LNCAP (cell line): ENCODE data around the gene SLC35D2.

ENCODE experiments used
- TF ChIP-seq, protein P1 (sequence below): fragments of 450-650 bp; IDR thresholded peaks from 2 replicates; pipeline ENCODE4 v1.5.1; 2017; ENCODE audit warnings: mild to moderate bottlenecking

The SLC35D2 gene

DNA sequence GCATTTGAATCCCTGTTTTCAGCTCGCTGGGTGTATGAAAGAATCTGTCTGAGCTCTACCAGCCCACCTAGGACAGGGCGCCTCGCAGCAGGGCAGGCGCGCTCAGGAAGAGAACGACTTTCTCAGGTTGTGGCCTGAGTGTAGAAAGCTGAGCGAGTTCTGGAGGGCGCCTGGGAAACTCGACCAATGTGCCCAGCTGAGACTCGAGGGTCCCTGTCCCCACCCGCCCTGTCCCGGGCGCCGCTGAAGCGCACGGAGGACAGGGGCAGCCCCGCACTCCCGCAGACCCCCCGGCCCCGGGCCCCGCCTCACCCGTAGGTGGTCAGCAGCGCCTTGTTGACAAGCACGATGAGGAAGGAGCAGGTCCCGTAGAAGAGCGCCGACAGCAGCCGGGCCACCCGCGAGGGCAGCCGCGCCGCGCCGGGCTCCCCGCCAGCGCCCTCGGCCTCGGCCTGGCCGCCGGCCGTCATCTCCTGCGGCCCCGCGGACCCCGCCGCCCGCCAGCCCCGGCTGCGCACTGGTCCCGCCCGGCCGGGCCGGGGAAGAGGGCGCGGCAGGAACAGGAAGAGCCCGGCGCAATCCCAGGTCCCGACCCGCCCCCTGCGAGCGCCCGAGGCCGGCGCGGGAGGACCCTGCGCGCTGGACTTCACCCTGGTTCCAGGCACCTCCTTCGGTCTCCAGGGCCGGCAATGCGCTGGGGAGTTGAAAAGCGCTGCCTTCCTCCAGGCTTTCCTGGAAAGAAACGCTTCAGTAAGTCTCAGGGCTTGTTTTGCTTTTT, at the start of gene SLC35D2:
Gene SLC35D2, minus strand, starts transcription at position 547 of the 778 bp plus-strand sequence. Its CDS starts 77 bp downstream, at position 470.
- TF ChIP-seq, protein P1, sequence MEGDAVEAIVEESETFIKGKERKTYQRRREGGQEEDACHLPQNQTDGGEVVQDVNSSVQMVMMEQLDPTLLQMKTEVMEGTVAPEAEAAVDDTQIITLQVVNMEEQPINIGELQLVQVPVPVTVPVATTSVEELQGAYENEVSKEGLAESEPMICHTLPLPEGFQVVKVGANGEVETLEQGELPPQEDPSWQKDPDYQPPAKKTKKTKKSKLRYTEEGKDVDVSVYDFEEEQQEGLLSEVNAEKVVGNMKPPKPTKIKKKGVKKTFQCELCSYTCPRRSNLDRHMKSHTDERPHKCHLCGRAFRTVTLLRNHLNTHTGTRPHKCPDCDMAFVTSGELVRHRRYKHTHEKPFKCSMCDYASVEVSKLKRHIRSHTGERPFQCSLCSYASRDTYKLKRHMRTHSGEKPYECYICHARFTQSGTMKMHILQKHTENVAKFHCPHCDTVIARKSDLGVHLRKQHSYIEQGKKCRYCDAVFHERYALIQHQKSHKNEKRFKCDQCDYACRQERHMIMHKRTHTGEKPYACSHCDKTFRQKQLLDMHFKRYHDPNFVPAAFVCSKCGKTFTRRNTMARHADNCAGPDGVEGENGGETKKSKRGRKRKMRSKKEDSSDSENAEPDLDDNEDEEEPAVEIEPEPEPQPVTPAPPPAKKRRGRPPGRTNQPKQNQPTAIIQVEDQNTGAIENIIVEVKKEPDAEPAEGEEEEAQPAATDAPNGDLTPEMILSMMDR, result no peak

DNA sequence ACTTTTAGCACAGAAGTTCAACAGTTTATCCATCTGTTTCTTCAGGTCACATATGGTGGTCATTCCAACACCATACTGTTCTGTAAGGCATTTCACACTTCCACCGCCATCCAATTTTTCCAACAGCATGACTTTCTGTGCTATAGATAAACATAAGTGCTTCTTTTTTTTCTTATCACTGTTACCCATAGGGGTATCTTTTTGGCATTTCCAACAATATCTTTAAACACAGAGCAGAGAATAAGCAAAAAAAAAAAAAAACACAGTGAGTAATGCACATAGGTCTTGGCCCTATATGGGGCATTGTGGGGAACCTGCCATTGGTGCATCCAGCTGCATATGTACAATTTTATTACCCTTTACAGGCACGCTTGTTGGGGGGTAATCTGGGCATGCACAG, 46.9 kb upstream of the SLC35D2 start:
- TF ChIP-seq, protein P1, result no peak

DNA sequence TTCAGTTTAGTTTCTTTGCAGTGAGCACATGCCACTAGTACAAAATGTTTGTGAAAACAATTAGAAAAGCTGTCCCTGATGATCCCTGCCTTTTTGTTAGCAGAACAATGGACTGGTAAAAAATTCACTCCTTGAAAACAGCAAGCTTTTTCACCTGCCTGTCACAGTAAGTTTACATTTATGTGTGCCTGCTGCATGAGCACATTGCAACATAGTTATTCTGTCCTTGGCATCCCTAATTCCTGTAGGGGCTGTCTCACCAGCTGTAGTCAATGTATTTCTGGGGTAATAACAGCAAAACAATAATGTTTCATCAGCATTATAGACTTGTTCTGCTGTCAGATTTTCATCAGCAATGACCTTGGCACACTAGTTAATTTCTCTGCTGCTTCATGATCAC, 46.2 kb upstream of the SLC35D2 start:
- TF ChIP-seq, protein P1, result no peak

DNA sequence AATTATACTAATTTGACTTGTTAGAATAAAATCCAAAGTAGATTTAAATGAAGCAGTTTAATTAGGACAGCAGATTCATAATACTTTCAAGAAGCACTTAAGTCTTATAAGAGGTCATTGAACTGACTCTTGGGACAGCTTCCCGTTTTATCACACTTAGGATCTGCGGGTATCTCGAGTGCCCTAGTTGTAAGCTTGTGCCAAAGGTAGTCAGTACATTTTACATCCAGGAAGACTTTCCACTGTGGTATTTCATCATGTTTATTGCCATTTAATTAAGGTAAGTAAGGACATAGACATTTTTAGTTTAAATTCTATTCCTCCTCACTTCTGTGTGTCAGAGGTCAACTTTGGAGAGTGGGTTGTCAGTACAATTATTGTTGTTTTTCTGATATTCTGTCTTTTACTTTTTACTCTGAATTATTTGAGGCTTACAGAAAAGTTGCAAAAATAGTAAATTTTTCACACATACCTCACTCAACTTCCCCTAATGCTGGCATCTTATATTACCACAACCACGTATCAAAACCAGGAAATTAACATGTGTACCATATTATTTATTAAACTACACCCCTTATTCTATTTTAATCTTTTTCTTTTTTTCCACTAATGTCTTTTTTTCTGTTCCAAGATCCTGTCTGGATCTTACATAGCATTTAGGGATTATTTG, 42.1 kb upstream of the SLC35D2 start:
- TF ChIP-seq, protein P1, result no peak

DNA sequence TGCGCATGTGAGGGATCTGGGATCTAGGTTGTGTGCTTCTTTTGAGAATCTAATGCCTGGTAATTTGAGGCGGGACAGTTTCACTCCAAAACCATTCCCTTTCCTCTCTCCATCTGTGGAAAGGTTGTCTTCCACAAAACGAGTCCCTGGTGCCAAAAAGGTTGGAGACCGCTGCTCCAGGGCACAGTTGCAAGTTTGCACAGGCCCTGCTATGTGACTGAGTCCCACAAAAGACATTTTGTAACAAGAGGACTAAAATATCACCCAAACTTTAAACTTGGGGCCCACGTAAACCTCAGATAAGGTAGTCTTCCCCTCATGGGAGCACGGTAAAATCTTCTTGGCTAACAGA, 40.5 kb upstream of the SLC35D2 start:
- TF ChIP-seq, protein P1, result no peak

DNA sequence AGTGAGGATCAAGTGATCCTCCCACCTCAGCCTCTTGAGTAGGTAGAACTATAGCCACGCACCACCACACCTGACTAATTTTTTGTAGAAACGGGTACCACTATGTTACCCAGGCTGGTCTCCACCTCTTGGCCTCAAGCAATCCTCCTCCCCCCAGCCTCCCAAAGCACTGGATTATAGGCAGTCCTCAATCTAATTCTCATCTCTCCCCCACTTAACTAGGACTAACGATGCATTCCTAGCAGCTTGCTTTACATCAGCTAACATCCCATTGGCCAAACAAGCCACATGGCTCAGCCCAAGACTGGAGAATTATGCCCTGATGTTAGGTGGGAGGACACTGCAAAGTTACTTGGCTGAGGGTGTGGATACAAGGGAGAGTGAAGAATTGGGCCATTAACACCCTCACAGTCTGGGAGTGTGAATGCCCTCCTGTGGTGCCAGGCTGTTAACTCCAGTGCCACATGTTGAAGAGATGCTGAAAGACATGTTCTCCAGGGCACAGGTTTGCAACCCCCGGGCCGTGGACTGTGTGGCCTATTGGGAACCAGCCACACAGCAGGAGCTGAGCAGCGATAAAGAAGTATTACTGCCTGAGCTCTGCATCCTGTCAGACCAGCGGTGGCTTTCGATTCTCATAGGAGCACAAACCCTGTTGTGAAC, 39.9 kb upstream of the SLC35D2 start:
- TF ChIP-seq, protein P1, result no peak

DNA sequence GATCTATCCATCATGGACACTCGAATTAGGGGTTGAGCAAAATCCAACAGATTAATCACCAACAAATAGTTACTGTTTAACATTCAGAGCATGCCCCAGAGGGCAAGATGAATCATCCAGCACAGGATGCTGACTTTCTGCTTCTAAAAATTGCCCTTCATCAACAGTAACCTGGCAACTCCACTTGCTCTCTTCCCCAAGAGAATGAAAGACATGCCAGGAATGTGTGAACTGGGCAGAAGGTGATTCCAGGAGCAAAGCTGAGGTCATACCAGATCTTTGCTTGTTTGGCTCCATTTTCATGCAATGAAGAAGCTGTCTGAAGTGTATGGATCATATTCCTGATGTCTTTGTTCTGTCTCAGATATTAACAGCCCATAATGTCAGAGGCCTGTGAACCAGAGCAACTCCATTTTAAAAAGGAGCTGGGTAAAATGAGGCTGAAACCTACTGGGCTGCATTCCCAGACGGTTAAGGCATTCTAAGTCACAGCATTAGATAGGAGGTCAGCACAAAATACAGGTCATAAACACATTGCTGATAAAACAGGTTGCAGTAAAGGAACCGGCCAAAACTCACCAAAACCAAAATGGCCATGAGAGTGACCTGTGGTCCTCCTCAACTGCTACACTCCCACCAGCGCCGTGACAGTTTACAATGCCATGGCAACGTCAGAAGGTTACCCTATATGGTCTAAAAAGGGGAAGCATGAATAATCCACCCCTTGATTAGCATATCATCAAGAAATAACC, 37.1 kb upstream of the SLC35D2 start:
- TF ChIP-seq, protein P1, result no peak
